Astrocyte of the cerebellum (primary cell): Measurements from ENCODE around the gene SLC25A44.

Source experiments
- DNase-seq: peaks from one replicate; pipeline ENCODE4 v3.0.0-alpha.2; 2011; ENCODE audit warnings: low read depth
- H3K4me3 ChIP-seq: 2 replicates; pipeline ENCODE4 v1.5.1; 2011; ENCODE audit warnings: mild to moderate bottlenecking, low read depth, low read length, moderate library complexity
- in situ Hi-C: cut with HindIII; loops from 2 replicates; pipeline ENCODE4 v1.10.0; 2017; ENCODE audit warnings: low sequenced_read_pairs
- TF ChIP-seq, protein P1 (sequence below): IDR thresholded peaks from 2 replicates; pipeline ENCODE4 v1.5.1; 2012; ENCODE audit warnings: low read length, low read depth, moderate library complexity, mild to moderate bottlenecking; ENCODE audit errors: missing control alignments

The SLC25A44 gene

DNA sequence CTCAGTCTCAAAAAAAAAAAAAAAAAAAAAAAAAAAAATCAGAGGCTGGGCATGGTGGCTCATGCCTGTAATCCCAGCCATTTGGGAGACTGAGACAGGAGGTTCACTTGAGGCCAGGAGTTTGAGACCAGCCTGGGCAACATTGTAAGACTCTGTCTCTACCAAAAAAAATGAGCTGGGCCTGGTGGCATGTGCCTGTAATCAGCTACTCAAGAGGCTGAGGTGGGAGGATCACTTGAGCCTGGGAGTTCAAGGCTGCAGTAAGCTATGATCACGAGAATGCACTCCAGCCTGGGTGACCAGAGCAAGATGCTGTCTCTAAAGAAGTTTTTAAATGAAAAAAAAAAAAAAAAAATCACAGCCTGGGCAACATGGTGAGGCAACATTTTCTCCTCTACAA is 30.2 kb upstream of the SLC25A44 start:
- in situ Hi-C loops: no loop called here
- H3K4me3 ChIP-seq: no peak overlapping the region
- TF ChIP-seq, protein P1, sequence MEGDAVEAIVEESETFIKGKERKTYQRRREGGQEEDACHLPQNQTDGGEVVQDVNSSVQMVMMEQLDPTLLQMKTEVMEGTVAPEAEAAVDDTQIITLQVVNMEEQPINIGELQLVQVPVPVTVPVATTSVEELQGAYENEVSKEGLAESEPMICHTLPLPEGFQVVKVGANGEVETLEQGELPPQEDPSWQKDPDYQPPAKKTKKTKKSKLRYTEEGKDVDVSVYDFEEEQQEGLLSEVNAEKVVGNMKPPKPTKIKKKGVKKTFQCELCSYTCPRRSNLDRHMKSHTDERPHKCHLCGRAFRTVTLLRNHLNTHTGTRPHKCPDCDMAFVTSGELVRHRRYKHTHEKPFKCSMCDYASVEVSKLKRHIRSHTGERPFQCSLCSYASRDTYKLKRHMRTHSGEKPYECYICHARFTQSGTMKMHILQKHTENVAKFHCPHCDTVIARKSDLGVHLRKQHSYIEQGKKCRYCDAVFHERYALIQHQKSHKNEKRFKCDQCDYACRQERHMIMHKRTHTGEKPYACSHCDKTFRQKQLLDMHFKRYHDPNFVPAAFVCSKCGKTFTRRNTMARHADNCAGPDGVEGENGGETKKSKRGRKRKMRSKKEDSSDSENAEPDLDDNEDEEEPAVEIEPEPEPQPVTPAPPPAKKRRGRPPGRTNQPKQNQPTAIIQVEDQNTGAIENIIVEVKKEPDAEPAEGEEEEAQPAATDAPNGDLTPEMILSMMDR: no peak
- no peak for DNase-seq

- no peak overlapping the region for H3K4me3 ChIP-seq
- in situ Hi-C loops: no loop called here
- DNase-seq: no peak
- TF ChIP-seq, protein P1: no peak
Measured at GRCh38 chr1:156164125-156164831, 29.6 kb upstream of the SLC25A44 start.

DNA sequence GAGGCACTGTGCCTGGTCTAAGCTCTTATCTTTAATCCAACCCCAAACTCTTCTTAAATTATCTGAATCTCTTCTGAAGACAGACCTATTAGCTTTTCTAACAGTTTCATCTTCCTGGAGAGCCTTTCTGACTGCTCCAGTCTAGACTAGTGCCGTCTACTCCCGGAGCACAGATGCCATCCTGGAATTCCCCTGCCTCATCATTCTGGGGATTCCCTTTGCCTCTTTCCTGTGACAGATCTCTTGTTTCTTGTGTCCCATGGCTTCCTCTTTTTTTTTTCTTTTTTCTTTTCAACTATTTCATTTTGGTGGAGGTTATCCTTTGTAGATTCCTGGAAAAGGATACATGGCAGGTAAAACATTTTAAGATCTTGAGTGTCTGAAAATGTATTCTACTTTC is 28.8 kb upstream of the SLC25A44 start:
- H3K4me3 ChIP-seq: no peak overlapping the region
- in situ Hi-C loops: no loop called here
- TF ChIP-seq, protein P1: no peak
- DNase-seq: no peak

- in situ Hi-C loops: no loop called here
- DNase-seq: no peak
- no peak overlapping the region for H3K4me3 ChIP-seq
- TF ChIP-seq, protein P1: no peak
Measured at GRCh38 chr1:156167536-156167935, 26.4 kb upstream of the SLC25A44 start.

- H3K4me3 ChIP-seq: no peak overlapping the region
- no peak for DNase-seq
- TF ChIP-seq, protein P1: no peak
- in situ Hi-C loops: no loop called here
Measured at GRCh38 chr1:156172696-156173470, 21.0 kb upstream of the SLC25A44 start.

GRCh38 chr1:156176610-156177210 is 17.2 kb upstream of the SLC25A44 start:
- no peak for DNase-seq
- TF ChIP-seq, protein P1: no peak
- H3K4me3 ChIP-seq: no peak overlapping the region
- in situ Hi-C loops: no loop called here
